Gastroesophageal sphincter (tissue), 4 donors: Measurements from ENCODE around the gene BEX5. TPM values are rescaled to one million over a fixed set of nuclear protein-coding genes. Genes with fewer than 3 reads are reported as not detected.
"Not testable (repeated sequence)": the region's sequence is repeated elsewhere in the genome, so short reads cannot be mapped to it uniquely, and the experiment has no call there.

Experiments used
- ATAC-seq: fragments of 150-250 bp; one replicate; pipeline ENCODE4 v1.9.1; 2016; ENCODE audit warnings: mild to moderate bottlenecking, moderate library complexity
- H3K27ac ChIP-seq, 4 donors: fragments of 200-600 bp; sonication (generic) in 3 of 4; 1 replicate in 3 of 4; 2 replicates in 1 of 4; pipeline ENCODE4 v1.5.1; 2016 to 2019
- H3K27me3 ChIP-seq: fragments of 200-600 bp; sonication (generic); one replicate; pipeline ENCODE4 v1.5.1; 2019
- H3K36me3 ChIP-seq, 2 donors: fragments of 200-600 bp; sonication (generic); one replicate each; pipeline ENCODE4 v1.5.1; 2019; ENCODE audit warnings: control low read depth in 1 of 2
- H3K4me1 ChIP-seq, 3 donors: fragments of 200-600 bp; sonication (generic); 1 replicate in 2 of 3; 2 replicates in 1 of 3; pipeline ENCODE4 v1.5.1; 2016 to 2019; ENCODE audit warnings: control low read depth in 2 of 3
- H3K4me3 ChIP-seq, 2 donors: fragments of 200-600 bp; sonication (generic); one replicate each; pipeline ENCODE4 v1.5.1; 2019; ENCODE audit warnings: mild to moderate bottlenecking in 1 of 2, moderate library complexity in 1 of 2
- H3K9me3 ChIP-seq, 3 donors: fragments of 200-600 bp; sonication (generic); one replicate each; pipeline ENCODE4 v1.5.1; 2017 to 2019; ENCODE audit warnings: control low read depth in 2 of 3
- EP300 ChIP-seq: sonication (generic); formaldehyde crosslinking; IDR thresholded peaks from one replicate; pipeline ENCODE4 v1.6.1; 2017; ENCODE audit warnings: antibody characterized with exemption, mild to moderate bottlenecking
- POLR2A ChIP-seq, 2 donors: fragments of 450-650 bp; IDR thresholded peaks; one replicate each; pipeline ENCODE4 v1.6.1; 2017; ENCODE audit warnings: antibody characterized with exemption in 2 of 2, mild to moderate bottlenecking in 2 of 2, moderate library complexity in 1 of 2
- POLR2AphosphoS5 ChIP-seq: sonication (generic); formaldehyde crosslinking; IDR thresholded peaks from one replicate; pipeline ENCODE4 v1.6.1; 2017; ENCODE audit warnings: antibody characterized with exemption
- WGBS, 2 donors: methylation state at CpG; one replicate each; pipeline ENCODE4 v1.1.5; 2018; ENCODE audit warnings: low coverage in 1 of 2; 5-methylcytosine and 5-hydroxymethylcytosine counted together
- total RNA-seq, 4 donors: library from RNA; depleted of rRNA; stranded (reverse); fragments of >200 nt; gene quantifications; one replicate each; pipeline ENCODE4 v1.1.0, GENCODE V29; 2016
- TF ChIP-seq, protein P1 (sequence below), 4 experiments: fragments of 200-600 bp in 2 of 4; fragments of 450-650 bp in 2 of 4; sonication (generic) in 1 of 4; IDR thresholded peaks; one replicate each; pipeline ENCODE4 v1.5.1; 2017 to 2019; ENCODE audit warnings: antibody characterized with exemption in 4 of 4, mild to moderate bottlenecking in 2 of 4, moderate library complexity in 2 of 4

Gene BEX5
- 1 to 10 TPM in 3 of 4 donors, not detected in 1; 2.2 to 4.9 (median 4.8) TPM for total RNA-seq

DNA sequence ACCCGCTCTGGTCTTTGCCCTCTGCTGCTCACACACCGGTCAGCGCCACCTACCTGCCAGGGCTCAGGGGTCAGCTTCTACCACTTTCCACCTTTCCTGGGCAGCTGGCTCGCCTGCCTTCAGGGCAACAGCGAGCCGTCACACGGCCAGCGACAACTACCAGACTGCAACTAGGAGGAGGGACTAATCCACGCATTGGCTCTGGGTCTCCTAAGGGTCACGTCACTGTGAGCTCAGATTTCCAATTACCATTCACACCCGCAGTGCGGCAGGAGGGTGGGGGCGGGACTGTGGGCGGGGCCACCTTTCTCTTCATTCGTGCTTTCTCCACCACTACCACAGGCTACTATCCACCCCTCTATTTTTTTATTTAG is at the start of gene BEX5:
TSS of gene BEX5 (minus strand) at position 172 of the 374 bp plus-strand sequence. CDS start 1,712 bp downstream, outside the sequence.
- Histone ChIP-seq H3K9me3 (no peaks in the 10 kb centered on the region), H3K4me3 (peak within 1 kb of the TSS; percentile 28 to 46), H3K27me3 (no peaks in the 10 kb centered on the region), H3K27ac (peak within 1 kb of the TSS in 2 of 4 donors; percentile 20 to 65), H3K4me1 (no peaks in the 10 kb centered on the region), H3K36me3 (no peaks in the 10 kb centered on the region)
- ATAC-seq, result peak; percentile 96
- 0 to 60% methylated on average over 1 to 3 of the region's 15 CpGs for WGBS, 2 donors
- TF ChIP-seq POLR2A (IDR thresholded peaks at IDR 0.05), result no peak
- TF ChIP-seq, protein P1, sequence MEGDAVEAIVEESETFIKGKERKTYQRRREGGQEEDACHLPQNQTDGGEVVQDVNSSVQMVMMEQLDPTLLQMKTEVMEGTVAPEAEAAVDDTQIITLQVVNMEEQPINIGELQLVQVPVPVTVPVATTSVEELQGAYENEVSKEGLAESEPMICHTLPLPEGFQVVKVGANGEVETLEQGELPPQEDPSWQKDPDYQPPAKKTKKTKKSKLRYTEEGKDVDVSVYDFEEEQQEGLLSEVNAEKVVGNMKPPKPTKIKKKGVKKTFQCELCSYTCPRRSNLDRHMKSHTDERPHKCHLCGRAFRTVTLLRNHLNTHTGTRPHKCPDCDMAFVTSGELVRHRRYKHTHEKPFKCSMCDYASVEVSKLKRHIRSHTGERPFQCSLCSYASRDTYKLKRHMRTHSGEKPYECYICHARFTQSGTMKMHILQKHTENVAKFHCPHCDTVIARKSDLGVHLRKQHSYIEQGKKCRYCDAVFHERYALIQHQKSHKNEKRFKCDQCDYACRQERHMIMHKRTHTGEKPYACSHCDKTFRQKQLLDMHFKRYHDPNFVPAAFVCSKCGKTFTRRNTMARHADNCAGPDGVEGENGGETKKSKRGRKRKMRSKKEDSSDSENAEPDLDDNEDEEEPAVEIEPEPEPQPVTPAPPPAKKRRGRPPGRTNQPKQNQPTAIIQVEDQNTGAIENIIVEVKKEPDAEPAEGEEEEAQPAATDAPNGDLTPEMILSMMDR (IDR thresholded peaks at IDR 0.05), result no peak
- TF ChIP-seq EP300, result no peak
- no peak for TF ChIP-seq POLR2AphosphoS5

DNA sequence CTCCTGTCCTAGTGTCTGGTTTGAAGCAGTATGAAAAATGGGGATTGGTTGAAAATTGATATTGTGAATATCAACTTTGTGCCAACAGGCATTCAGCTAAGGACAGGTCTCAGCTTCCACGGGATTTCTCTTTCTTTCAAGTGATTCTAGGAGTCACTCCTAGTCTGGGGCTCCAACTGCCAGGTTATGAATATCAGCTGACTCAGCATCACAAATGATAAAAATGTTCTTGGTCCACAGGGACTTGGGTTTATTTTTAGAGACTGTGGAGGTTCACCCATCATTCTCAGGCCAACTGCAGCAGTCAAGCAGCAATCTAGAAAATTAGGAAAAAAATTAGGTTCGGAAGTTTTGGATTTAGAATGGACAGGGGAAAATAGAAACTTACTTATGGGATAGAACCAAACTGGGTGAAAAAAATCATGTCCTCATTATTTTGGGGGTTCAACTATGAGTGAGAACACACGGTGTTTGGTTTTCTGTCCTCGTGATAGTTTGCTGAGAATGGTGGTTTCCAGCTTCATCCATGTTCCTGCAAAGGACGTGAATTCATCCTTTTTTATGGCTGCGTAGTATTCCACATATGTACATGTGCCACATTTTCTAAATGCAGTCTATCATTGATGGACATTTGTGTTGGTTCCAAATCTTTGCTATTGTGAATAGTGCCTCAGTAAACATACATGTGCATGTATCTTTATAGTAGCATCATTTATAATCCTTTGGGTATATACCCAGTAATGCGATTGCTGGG is 30.4 kb upstream of the BEX5 start:
- ATAC-seq, result no peak
- no peaks in the 10 kb centered on the region for H3K36me3 ChIP-seq
- WGBS, 2 donors, result 61 to 71% methylated on average over 7 of the region's 7 CpGs
- H3K4me1 ChIP-seq, result no peaks in the 10 kb centered on the region
- no peaks in the 10 kb centered on the region for H3K9me3 ChIP-seq
- H3K27ac ChIP-seq, result no peak overlapping the region
- TF ChIP-seq, protein P1 (IDR thresholded peaks at IDR 0.05), result no peak
- TF ChIP-seq POLR2A (IDR thresholded peaks at IDR 0.05) (no peak), POLR2AphosphoS5 (no peak), EP300 (no peak)
- H3K27me3 ChIP-seq, result no peaks in the 10 kb centered on the region
- no peak overlapping the region for H3K4me3 ChIP-seq

DNA sequence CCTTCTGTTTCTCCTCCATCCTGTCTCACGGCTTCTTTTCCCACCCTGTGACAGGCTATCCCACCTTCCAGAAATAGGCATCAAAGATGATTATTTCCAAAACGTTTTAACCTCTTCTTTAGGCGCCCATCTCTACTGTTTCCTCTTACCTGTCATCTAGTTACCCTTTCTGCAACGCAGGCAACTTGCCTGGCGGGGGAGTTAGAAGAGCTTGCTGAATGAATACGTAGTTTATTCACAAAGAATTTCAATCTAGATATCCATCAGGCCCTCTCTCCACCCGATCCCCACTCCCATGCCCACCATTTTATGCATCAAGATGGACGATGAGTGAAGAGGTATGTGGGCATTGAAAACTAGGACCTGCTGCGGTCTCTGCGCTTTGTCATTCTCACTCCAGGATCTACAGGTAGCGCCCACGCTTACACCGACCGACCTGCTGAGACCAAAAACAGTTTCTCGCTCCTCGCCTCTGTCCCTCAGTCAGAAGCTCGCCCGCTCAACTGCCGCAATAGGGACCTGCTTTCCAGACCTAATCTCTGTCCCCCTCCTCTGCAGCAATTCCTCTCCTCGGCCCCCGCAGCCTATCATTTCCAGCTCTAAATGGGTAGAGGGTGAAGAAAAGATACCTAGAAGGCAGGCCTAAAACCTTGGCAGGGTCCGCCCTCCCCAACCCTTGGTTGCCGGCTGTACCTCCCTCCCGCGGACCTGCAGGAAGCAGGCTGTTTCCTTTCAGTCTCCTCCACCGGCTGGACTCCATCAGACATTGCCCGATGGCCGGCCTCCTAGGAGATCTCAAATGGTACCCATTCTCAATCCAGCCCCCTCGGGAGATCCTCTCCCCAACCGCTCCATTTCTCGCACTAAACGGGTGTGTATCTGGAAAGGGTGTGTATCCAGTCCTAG is 624 bp downstream of the BEX5 start:
- peak overlapping the region in 2 of 4 donors; percentile 20 to 65 for H3K27ac ChIP-seq

DNA sequence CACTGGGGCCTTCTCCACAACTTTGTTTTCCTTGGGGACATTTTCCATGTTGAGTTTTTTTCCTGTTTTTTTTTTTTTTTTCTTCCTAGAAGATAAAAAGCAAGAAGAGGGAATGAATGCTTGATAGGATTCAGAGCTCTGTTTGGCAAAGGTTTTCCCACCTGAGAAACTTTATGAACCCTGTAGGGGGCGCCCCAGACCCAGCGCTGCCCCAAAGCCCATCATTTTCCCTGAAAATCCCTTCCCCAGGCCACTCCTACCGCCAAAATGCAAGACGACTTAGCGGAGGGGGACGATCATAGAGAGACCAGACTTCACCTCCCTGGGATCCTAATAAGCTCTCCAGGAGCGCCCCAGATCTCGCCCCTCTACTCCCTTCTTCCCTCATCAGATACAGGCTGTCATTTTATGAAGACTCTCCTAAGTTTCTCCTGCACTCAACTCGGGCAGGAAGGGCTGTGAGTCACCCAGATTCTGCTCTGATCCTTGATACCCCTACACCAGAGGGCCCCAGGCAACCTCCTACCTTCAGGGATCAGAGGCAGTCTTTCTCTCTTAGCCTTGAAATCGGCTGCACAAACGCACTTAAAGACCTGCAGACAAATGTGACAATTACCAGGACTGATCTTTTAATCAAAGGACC is 1.4 kb downstream of the BEX5 start:
- Histone ChIP-seq H3K4me1 (no peaks in the 10 kb centered on the region), H3K9me3 (no peaks in the 10 kb centered on the region), H3K27me3 (no peaks in the 10 kb centered on the region), H3K36me3 (no peaks in the 10 kb centered on the region), H3K27ac (no peak overlapping the region), H3K4me3 (no peak overlapping the region)
- no peak for TF ChIP-seq POLR2AphosphoS5
- TF ChIP-seq POLR2A (IDR thresholded peaks at IDR 0.05), result no peak
- TF ChIP-seq, protein P1 (IDR thresholded peaks at IDR 0.05), result peak in 1 of 4 experiments; percentile 45
- no peak for TF ChIP-seq EP300
- no peak for ATAC-seq
- 13 to 19% methylated on average over 5 to 8 of the region's 11 CpGs for WGBS, 2 donors

More for the DNA sequence above, 624 bp downstream of the BEX5 start:
- H3K4me3 ChIP-seq, result peak overlapping the region; percentile 28 to 46
- no peaks in the 10 kb centered on the region for H3K4me1 ChIP-seq
- ATAC-seq, result peak; percentile 28
- no peaks in the 10 kb centered on the region for H3K36me3 ChIP-seq
- TF ChIP-seq EP300 (no peak), POLR2A (IDR thresholded peaks at IDR 0.05) (no peak), POLR2AphosphoS5 (no peak)
- TF ChIP-seq, protein P1 (IDR thresholded peaks at IDR 0.05), result no peak
- H3K9me3 ChIP-seq, result no peaks in the 10 kb centered on the region
- H3K27me3 ChIP-seq, result no peaks in the 10 kb centered on the region
- 4 to 46% methylated on average over 13 to 15 of the region's 32 CpGs for WGBS, 2 donors

DNA sequence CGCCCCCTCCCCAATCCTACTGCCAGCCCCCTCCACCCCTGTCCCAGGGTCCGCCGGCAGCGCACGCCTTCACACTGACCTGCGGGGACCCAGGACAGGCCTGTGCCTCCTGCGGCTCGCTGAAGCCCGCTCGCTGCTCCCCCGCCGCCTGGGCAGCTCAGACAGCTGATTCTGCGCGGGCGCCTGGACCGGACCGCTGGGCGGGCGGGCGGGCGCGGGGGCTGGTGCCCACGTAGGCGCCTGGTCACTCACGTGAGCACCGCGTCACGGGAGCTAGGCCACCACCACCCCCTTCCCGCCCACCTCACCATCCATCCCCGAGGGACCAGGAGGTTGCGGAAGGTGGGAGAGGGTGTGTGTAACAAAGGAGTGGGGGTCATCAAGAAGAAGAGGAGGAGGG is 13.5 kb downstream of the BEX5 start, which contains the start of gene TCEAL6:
TSS of gene TCEAL6 (minus strand) at position 208 of the 400 bp plus-strand sequence.
- H3K27me3 ChIP-seq, result peaks cover 15% of the 10 kb centered on the region
- WGBS, 2 donors, result no CpG with 5 or more reads among the region's 31 CpGs
- H3K27ac ChIP-seq, H3K9me3 ChIP-seq, H3K36me3 ChIP-seq, H3K4me1 ChIP-seq: not testable (repeated sequence)
- peak; percentile 46 for ATAC-seq
- peak within 1 kb of the TSS in 1 of 2 donors; percentile 20 for H3K4me3 ChIP-seq

DNA sequence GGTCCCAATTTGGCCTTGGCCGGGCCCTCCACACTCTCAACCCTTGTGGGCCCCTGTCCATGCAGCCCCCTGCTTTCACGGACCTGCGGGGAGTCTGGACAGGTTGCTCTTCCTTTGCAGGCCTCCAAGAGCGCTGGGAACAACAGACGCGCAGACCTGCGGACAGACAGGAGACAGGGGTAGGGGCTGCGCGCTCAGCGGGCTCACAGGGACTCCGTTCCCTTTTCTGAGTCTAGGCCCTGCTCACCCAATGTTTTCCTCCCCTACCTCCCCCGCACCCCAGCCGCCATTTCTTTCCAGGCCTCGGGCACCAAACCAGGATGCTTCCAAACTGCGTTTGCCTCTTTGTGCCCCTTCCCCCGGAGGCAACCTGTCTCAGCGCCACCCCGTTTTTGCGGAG is 14.1 kb downstream of the BEX5 start:
- not testable (repeated sequence) for H3K27ac ChIP-seq, H3K4me1 ChIP-seq, H3K9me3 ChIP-seq, H3K36me3 ChIP-seq, ATAC-seq, H3K4me3 ChIP-seq
- H3K27me3 ChIP-seq, result peaks cover 15% of the 10 kb centered on the region
- 7% methylated on average over 3 of the region's 19 CpGs; no CpG with 5 or more reads in 1 of the 2 donors for WGBS, 2 donors

DNA sequence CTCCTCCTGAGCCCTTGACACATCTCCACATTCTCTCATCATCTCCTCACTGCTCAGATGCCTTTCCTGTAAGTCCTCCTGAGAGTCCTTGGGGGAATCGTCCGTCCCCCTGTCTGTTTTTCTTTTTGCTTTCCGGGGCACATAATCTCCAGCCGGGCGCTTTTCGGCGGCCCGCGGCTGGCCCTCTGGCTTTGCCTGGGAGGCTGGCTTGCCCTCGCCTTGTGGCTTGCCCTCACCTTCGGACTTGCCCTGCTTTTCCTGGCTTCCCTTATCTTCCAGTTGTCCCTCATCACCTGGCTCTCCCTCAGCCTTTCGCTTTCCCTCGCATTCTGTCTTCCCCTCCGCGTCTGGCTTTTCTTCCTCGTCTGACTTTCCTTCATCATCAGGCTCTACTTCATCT is 14.9 kb downstream of the BEX5 start:
- WGBS, 2 donors, result 20 to 63% methylated on average over 1 to 3 of the region's 16 CpGs
- H3K4me1 ChIP-seq, H3K9me3 ChIP-seq, H3K27ac ChIP-seq, H3K36me3 ChIP-seq, ATAC-seq, H3K4me3 ChIP-seq: not testable (repeated sequence)
- H3K27me3 ChIP-seq, result peaks cover 15% of the 10 kb centered on the region
